HG03064 (cell line): Measurements from ENCODE around the gene LRRN2.
"Not testable (repeated sequence)": the region's sequence is repeated elsewhere in the genome, so short reads cannot be mapped to it uniquely, and the experiment has no call there.

Source experiments
- ATAC-seq: cut with Tn5 transposase; IDR thresholded peaks from one replicate; pipeline ENCODE4 v1.9.1; 2021; ENCODE audit warnings: low read depth; ENCODE audit not compliant: unreplicated experiment

The LRRN2 gene

GRCh38 chr1:204634260-204634910 is 51.2 kb downstream of the LRRN2 start:
- no peak for ATAC-seq

- no peak for ATAC-seq
Measured at GRCh38 chr1:204633665-204634064, 51.9 kb downstream of the LRRN2 start.

GRCh38 chr1:204630132-204630905 is 55.2 kb downstream of the LRRN2 start:
- no peak for ATAC-seq

GRCh38 chr1:204629459-204629858 is 56.1 kb downstream of the LRRN2 start:
- not testable (repeated sequence) for ATAC-seq

- no peak for ATAC-seq
Measured at GRCh38 chr1:204628868-204629267, 56.7 kb downstream of the LRRN2 start.

GRCh38 chr1:204627436-204627835 is 58.1 kb downstream of the LRRN2 start:
- no peak for ATAC-seq

GRCh38 chr1:204626381-204626780 is 59.2 kb downstream of the LRRN2 start:
- no peak for ATAC-seq

GRCh38 chr1:204624631-204625216 is 60.8 kb downstream of the LRRN2 start:
- no peak for ATAC-seq

- ATAC-seq: no peak
Measured at GRCh38 chr1:204623894-204624361, 61.6 kb downstream of the LRRN2 start.

GRCh38 chr1:204623365-204623893 is 62.1 kb downstream of the LRRN2 start:
- ATAC-seq: no peak

GRCh38 chr1:204621996-204622395 is 63.5 kb downstream of the LRRN2 start:
- ATAC-seq: no peak

- ATAC-seq: no peak
Measured at GRCh38 chr1:204621396-204621795, 64.1 kb downstream of the LRRN2 start.

GRCh38 chr1:204619721-204620120 is 65.8 kb downstream of the LRRN2 start:
- ATAC-seq: no peak

GRCh38 chr1:204618148-204618760 is 67.3 kb downstream of the LRRN2 start:
- no peak for ATAC-seq

- ATAC-seq: no peak
Measured at GRCh38 chr1:204617256-204618147, 68.0 kb downstream of the LRRN2 start.

GRCh38 chr1:204616641-204617040 is 68.9 kb downstream of the LRRN2 start:
- no peak for ATAC-seq

- ATAC-seq: no peak
Measured at GRCh38 chr1:204615881-204616280, 69.7 kb downstream of the LRRN2 start.

GRCh38 chr1:204613636-204614035 is 71.9 kb downstream of the LRRN2 start:
- ATAC-seq: no peak

- no peak for ATAC-seq
Measured at GRCh38 chr1:204612326-204612725, 73.2 kb downstream of the LRRN2 start.

GRCh38 chr1:204611036-204611435 is 74.5 kb downstream of the LRRN2 start:
- no peak for ATAC-seq
